NB4 (cell line): ENCODE measurements around the gene PRICKLE2.

Experiments used
- DNase-seq: peaks from one replicate; pipeline ENCODE4 v3.0.0; 2010; ENCODE audit warnings: low read depth
- H3K4me3 ChIP-seq: one replicate; pipeline ENCODE4 v1.5.1; 2011; ENCODE audit warnings: mild to moderate bottlenecking, low read depth, low read length, moderate library complexity
- CTCF ChIP-seq: IDR thresholded peaks from one replicate; pipeline ENCODE4 v1.5.1; 2012; ENCODE audit warnings: low read depth, low read length
- MAX ChIP-seq: IDR thresholded peaks from 2 replicates; pipeline ENCODE4 v1.6.1; 2011; ENCODE audit warnings: low read depth, low read length
- MYC ChIP-seq: IDR thresholded peaks from 2 replicates; pipeline ENCODE4 v1.6.1; 2011; ENCODE audit warnings: low read depth, low read length
- POLR2A ChIP-seq: IDR thresholded peaks from 2 replicates; pipeline ENCODE4 v1.6.1; 2011; ENCODE audit warnings: mild to moderate bottlenecking; ENCODE audit not compliant: insufficient read length; ENCODE audit errors: extremely low read depth

PRICKLE2 gene

GRCh38 chr3:64167868-64168267 lies 57.4 kb downstream of the PRICKLE2 start:
- no peak for TF ChIP-seq MAX
- TF ChIP-seq MYC: no peak
- TF ChIP-seq POLR2A: no peak
- TF ChIP-seq CTCF: no peak
- no peak overlapping the region for H3K4me3 ChIP-seq
- DNase-seq: no peak

GRCh38 chr3:64167351-64167750 lies 57.9 kb downstream of the PRICKLE2 start:
- TF ChIP-seq MYC: no peak
- TF ChIP-seq CTCF: no peak
- TF ChIP-seq MAX: no peak
- no peak for TF ChIP-seq POLR2A
- H3K4me3 ChIP-seq: no peak overlapping the region
- no peak for DNase-seq

GRCh38 chr3:64166584-64167162 lies 58.6 kb downstream of the PRICKLE2 start:
- TF ChIP-seq POLR2A (no peak), MYC (no peak), CTCF (peak; percentile 8), MAX (no peak)
- DNase-seq: no peak
- H3K4me3 ChIP-seq: no peak overlapping the region

GRCh38 chr3:64164349-64164748 lies 60.9 kb downstream of the PRICKLE2 start:
- DNase-seq: no peak
- no peak overlapping the region for H3K4me3 ChIP-seq
- TF ChIP-seq CTCF (no peak), MAX (no peak), POLR2A (no peak), MYC (no peak)

GRCh38 chr3:64163755-64164148 lies 61.5 kb downstream of the PRICKLE2 start:
- TF ChIP-seq MYC (no peak), POLR2A (no peak), CTCF (no peak), MAX (no peak)
- DNase-seq: peak; percentile 17
- no peak overlapping the region for H3K4me3 ChIP-seq
